ENCODE measurements around the gene SNIP1. TPM values are rescaled to one million over a fixed set of nuclear protein-coding genes. Genes with fewer than 3 reads are reported as not detected.

Gene SNIP1
- total and polyA plus RNA-seq, 2 experiments from 2014 or later = 6.5 to 10.5 TPM

GRCh38 chr1:37564892-37565291 is 10.8 kb upstream of the SNIP1 start:
- H3K36me3 ChIP-seq (replicated peaks; ENCODE audit: insufficient read depth, low read depth) = no peaks in the 10 kb centered on the region

GRCh38 chr1:37562984-37563383 is 8.9 kb upstream of the SNIP1 start:
- Histone ChIP-seq H3K79me2 (no peaks in the 10 kb centered on the region), H3K4me1 (ENCODE audit: insufficient read depth) (peaks cover 16% of the 10 kb centered on the region), H2AFZ (no peak overlapping the region), H3K4me2 (no peak overlapping the region), H3K9me2 (replicated peaks; ENCODE audit: insufficient read depth) (no peaks in the 10 kb centered on the region), H3K4me3 (no peak overlapping the region), H3K9me3 (ENCODE audit: low read depth) (no peaks in the 10 kb centered on the region), H3K27ac (peak overlapping the region; percentile 31), H3K27me3 (no peaks in the 10 kb centered on the region), H3K36me3 (replicated peaks; ENCODE audit: insufficient read depth, low read depth) (no peaks in the 10 kb centered on the region), H4K20me1 (ENCODE audit: insufficient read depth, poor library complexity, severe bottlenecking) (no peaks in the 10 kb centered on the region)
- TF ChIP-seq EZH2phosphoT487 (IDR thresholded peaks at IDR 0.05; ENCODE audit: low read depth, severe bottlenecking, unreplicated experiment) = no peak
- TF ChIP-seq EZH2 (IDR thresholded peaks at IDR 0.05; ENCODE audit: borderline replicate concordance) = no peak
- TF ChIP-seq CTCF (IDR thresholded peaks at IDR 0.05; ENCODE audit: poor library complexity) = no peak
- DNase-seq (ENCODE audit: low spot score) = no peak
- 95% methylated on average over 1 of the region's 1 CpG for WGBS (ENCODE audit: low lambda C conversion rate, missing lambda C conversion rate)

More at GRCh38 chr1:37564892-37565291, 10.8 kb upstream of the SNIP1 start:
- TF ChIP-seq EZH2 (IDR thresholded peaks at IDR 0.05; ENCODE audit: borderline replicate concordance) (no peak), EZH2phosphoT487 (IDR thresholded peaks at IDR 0.05; ENCODE audit: low read depth, severe bottlenecking, unreplicated experiment) (no peak), CTCF (IDR thresholded peaks at IDR 0.05; ENCODE audit: poor library complexity) (no peak)
- H3K9me3 ChIP-seq (ENCODE audit: low read depth) = no peaks in the 10 kb centered on the region
- no peaks in the 10 kb centered on the region for H3K79me2 ChIP-seq
- no peaks in the 10 kb centered on the region for H3K27me3 ChIP-seq
- H3K4me2 ChIP-seq = no peak overlapping the region
- no peaks in the 10 kb centered on the region for H4K20me1 ChIP-seq (ENCODE audit: insufficient read depth, poor library complexity, severe bottlenecking)
- H3K4me3 ChIP-seq = no peak overlapping the region
- no peaks in the 10 kb centered on the region for H3K9me2 ChIP-seq (replicated peaks; ENCODE audit: insufficient read depth)
- no peak overlapping the region for H3K27ac ChIP-seq
- H2AFZ ChIP-seq = no peak overlapping the region
- peaks cover 9% of the 10 kb centered on the region for H3K4me1 ChIP-seq (ENCODE audit: insufficient read depth)
- DNase-seq (ENCODE audit: low spot score) = no peak

GRCh38 chr1:37561133-37562132 is 7.3 kb upstream of the SNIP1 start:
- no peak overlapping the region for H3K4me2 ChIP-seq

More at GRCh38 chr1:37561133-37562132, 7.3 kb upstream of the SNIP1 start:
- H3K4me3 ChIP-seq = no peak overlapping the region
- peaks cover 5% of the 10 kb centered on the region for H3K79me2 ChIP-seq
- H3K9me2 ChIP-seq (replicated peaks; ENCODE audit: insufficient read depth) = no peaks in the 10 kb centered on the region
- DNase-seq (ENCODE audit: low spot score) = no peak
- WGBS (ENCODE audit: low lambda C conversion rate, missing lambda C conversion rate) = 89% methylated on average over 21 of the region's 21 CpGs
- H2AFZ ChIP-seq = no peak overlapping the region
- H3K4me1 ChIP-seq (ENCODE audit: insufficient read depth) = peaks cover 27% of the 10 kb centered on the region
- H3K36me3 ChIP-seq (replicated peaks; ENCODE audit: insufficient read depth, low read depth) = no peaks in the 10 kb centered on the region
- no peaks in the 10 kb centered on the region for H4K20me1 ChIP-seq (ENCODE audit: insufficient read depth, poor library complexity, severe bottlenecking)
- no peaks in the 10 kb centered on the region for H3K9me3 ChIP-seq (ENCODE audit: low read depth)
- TF ChIP-seq CTCF (IDR thresholded peaks at IDR 0.05; ENCODE audit: poor library complexity) (peak; percentile 37), EZH2 (IDR thresholded peaks at IDR 0.05; ENCODE audit: borderline replicate concordance) (no peak), EZH2phosphoT487 (IDR thresholded peaks at IDR 0.05; ENCODE audit: low read depth, severe bottlenecking, unreplicated experiment) (no peak)
- peak overlapping the region; percentile 86 for H3K27ac ChIP-seq
- H3K27me3 ChIP-seq = no peaks in the 10 kb centered on the region

Measured in hepatocyte (in vitro differentiated cells).